GM18951 (cell line): Measurements from ENCODE around the gene ATAD3B.
"Not testable (repeated sequence)": the region's sequence is repeated elsewhere in the genome, so short reads cannot be mapped to it uniquely, and the experiment has no call there.

Experiments used
- POLR2A ChIP-seq: IDR thresholded peaks from 4 replicates; pipeline ENCODE4 v1.6.1; 2011; ENCODE audit warnings: mild to moderate bottlenecking; ENCODE audit not compliant: insufficient read length, insufficient read depth; ENCODE audit errors: extremely low read depth
- in situ Hi-C: fragments of 300-500 bp; cut with MboI; formaldehyde crosslinking; loops from one replicate; pipeline ENCODE4 v1.12.0; 2022; ENCODE audit warnings: low sequenced_read_pairs, mixed read lengths, inconsistent platforms; ENCODE audit not compliant: unreplicated experiment

The ATAD3B gene

GRCh38 chr1:1490633-1491230 is 19.2 kb downstream of the ATAD3B start:
- in situ Hi-C loops, result no loop called here
- TF ChIP-seq POLR2A, result no peak

- in situ Hi-C loops, result no loop called here
- TF ChIP-seq POLR2A, result no peak
These were observed 20.0 kb downstream of the ATAD3B start for GRCh38 chr1:1491601-1492000.

DNA sequence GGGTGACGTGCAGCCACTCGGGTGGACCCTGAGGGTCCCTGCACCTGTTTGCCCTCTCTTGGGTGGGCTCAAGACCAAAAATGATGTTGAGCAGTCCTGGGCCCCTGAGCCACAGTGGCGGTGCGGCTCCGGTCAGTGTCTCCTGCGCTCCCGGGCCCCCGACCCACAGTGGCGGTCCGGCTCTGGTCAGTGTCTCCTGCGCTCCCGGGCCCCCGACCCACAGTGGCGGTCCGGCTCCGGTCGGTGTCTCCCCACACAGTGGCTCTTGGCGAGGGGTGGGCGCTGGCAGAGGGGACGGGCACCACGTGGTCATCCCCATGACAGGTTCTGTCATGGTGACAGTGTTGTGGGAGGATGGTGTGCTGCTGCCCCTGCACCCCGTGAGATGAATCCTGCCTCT is 22.7 kb downstream of the ATAD3B start:
- in situ Hi-C loops, result not testable (repeated sequence)

GRCh38 chr1:1495461-1495975 is 24.0 kb downstream of the ATAD3B start:
- in situ Hi-C loops, result loop anchor here (5.0 kb wide), 1 partner anchor 48 kb away; the partner anchor contains the start of gene ATAD3C

DNA sequence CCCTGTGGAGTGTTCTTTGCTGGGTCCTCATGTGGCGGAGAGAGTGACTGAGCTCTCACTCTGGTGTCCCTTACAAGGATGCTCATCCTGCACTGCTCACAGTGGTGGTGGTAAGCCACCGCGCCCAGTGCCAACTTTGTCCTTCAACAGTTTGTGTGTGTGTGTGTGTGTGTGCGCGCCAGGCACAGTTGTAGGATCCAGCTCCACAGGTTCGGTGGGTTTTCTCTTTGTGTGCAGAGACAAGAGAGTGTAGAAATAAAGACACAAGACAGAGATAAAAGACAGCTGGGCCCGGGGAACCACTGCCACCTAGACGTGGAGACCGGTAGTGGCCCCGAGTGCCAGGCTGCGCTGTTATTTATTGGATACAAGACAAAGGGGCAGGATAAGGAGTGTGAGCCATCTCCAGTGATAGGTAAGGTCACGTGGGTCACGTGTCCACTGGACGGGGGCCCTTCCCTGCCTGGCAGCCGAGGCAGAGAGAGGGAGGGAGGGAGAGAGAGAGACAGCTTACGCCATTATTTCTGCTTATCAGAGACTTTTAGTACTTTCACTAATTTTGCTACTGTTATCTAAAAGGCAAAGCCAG is 33.3 kb downstream of the ATAD3B start:
- in situ Hi-C loops, result not testable (repeated sequence)

DNA sequence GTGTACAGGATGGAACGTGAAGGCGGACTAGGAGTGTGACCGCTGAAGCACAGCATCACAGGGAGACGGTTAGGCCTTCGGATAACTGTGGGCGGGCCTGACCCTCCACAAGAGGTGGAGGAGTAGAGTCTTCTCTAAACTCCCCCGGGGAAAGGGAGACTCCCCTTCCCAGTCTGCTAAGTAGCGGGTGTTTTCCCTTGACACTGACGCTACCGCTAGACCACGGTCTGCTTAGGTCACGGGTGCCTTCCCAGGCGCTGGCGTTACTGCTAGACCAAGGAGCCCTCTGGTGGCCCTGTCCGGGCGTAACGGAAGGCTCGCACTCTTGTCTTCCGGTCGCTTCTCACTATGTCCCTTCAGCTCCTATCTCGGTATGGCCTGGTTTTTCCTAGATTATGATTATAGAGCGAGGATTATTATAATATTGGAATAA is 33.8 kb downstream of the ATAD3B start:
- in situ Hi-C loops, result not testable (repeated sequence)

DNA sequence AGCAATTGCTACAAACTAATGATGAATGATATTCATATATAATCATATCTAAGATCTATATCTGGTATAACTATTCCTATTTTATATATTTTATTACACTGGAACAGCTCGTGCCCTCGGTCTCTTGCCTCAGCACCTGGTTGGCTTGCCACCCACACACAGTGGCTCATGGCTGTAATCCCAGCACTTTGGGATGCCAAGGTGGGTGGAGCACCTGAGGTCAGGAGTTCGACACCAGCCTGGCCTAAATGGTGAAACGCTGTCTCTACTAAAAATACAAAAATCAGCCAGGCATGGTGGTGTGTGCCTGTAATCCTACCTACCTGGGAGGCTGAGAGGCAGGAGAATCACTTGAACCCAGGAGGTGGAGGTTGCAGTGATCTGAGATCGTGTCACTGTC is 34.2 kb downstream of the ATAD3B start:
- in situ Hi-C loops, result not testable (repeated sequence)

DNA sequence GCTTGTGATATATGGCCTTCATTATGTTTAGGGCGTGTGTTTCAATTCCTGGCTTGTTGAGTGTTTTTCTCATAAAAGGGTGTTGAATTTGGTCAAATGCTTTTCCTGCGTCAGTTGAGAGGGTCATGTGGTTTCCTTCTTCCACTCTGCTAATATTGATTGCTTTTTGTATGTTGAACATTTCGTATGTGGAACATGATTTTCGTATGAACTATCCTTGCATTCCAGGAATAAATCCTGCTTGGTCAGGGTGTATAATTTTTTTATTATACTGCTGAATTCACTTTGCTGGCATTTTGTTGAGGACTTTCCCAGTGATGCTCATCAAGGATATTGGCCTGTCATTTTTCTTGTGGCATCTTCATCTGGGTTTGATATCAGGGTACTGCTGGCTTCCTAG is 35.7 kb downstream of the ATAD3B start:
- no peak for TF ChIP-seq POLR2A
- in situ Hi-C loops, result no loop called here

- in situ Hi-C loops, result not testable (repeated sequence)
These were observed 37.4 kb downstream of the ATAD3B start for GRCh38 chr1:1508775-1509464.

GRCh38 chr1:1509465-1509850 is 37.9 kb downstream of the ATAD3B start:
- in situ Hi-C loops, result not testable (repeated sequence)

- in situ Hi-C loops, result no loop called here
These were observed 39.5 kb downstream of the ATAD3B start for GRCh38 chr1:1510912-1511532.

DNA sequence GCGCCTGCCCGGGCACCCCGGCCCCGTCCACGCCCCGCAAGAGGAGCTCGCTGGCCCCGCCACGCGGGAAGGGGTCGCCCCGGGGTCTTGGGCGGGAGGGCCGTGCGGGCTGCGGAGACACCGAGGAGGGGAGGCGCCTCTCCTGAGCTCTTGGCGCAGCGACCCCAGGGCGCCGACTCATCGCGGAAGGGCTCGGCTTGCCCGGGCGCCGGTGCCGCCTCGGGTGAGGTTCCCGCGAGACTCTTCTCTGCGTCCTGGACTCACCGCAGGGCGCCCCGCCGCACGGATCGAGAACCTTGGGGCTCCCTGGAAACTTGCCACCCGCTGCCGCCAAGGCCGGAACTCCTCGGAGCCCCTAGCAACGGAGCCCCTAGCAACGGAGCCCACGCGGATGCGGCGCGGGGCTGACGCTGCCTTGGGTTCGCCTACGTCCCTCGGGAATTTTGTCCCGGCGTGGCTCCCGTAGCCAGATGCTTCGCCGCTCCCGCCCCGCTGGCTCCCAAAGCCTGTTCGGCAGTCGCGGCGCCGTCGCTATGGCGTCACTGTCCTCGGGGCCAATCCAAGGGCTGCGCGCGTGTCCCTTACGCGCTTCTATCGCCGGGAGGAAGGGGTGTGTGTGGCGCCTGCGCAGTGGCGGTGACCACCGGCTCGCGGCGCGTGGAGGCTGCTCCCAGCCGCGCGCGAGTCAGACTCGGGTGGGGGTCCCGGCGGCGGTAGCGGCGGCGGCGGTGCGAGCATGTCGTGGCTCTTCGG is 40.1 kb downstream of the ATAD3B start, which contains the start of gene ATAD3A:
TSS of gene ATAD3A (plus strand) at position 630 of the 753 bp plus-strand sequence. CDS start at position 737, 107 bp downstream.
- in situ Hi-C loops, result no loop called here
- peak; percentile 76 for TF ChIP-seq POLR2A

More at GRCh38 chr1:1510912-1511532, 39.5 kb downstream of the ATAD3B start:
- no peak for TF ChIP-seq POLR2A

GRCh38 chr1:1512425-1512824 is 40.9 kb downstream of the ATAD3B start:
- in situ Hi-C loops, result not testable (repeated sequence)

- in situ Hi-C loops, result not testable (repeated sequence)
These were observed 42.1 kb downstream of the ATAD3B start for GRCh38 chr1:1513675-1514074.

GRCh38 chr1:1514376-1514775 is 42.8 kb downstream of the ATAD3B start:
- in situ Hi-C loops, result not testable (repeated sequence)

GRCh38 chr1:1516923-1517322 is 45.4 kb downstream of the ATAD3B start:
- in situ Hi-C loops, result not testable (repeated sequence)
